ENCODE data around the gene NT5DC3. TPM values are rescaled to one million over a fixed set of nuclear protein-coding genes. Genes with fewer than 3 reads are reported as not detected.
"Not testable (repeated sequence)": the region's sequence is repeated elsewhere in the genome, so short reads cannot be mapped to it uniquely, and the experiment has no call there.

Gene NT5DC3
- total RNA-seq, 1 donor from 2014 or later, result 6.6 TPM

GRCh38 chr12:103810111-103810510 is 30.9 kb downstream of the NT5DC3 start:
- TF ChIP-seq, protein P1, sequence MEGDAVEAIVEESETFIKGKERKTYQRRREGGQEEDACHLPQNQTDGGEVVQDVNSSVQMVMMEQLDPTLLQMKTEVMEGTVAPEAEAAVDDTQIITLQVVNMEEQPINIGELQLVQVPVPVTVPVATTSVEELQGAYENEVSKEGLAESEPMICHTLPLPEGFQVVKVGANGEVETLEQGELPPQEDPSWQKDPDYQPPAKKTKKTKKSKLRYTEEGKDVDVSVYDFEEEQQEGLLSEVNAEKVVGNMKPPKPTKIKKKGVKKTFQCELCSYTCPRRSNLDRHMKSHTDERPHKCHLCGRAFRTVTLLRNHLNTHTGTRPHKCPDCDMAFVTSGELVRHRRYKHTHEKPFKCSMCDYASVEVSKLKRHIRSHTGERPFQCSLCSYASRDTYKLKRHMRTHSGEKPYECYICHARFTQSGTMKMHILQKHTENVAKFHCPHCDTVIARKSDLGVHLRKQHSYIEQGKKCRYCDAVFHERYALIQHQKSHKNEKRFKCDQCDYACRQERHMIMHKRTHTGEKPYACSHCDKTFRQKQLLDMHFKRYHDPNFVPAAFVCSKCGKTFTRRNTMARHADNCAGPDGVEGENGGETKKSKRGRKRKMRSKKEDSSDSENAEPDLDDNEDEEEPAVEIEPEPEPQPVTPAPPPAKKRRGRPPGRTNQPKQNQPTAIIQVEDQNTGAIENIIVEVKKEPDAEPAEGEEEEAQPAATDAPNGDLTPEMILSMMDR (IDR thresholded peaks at IDR 0.05; ENCODE audit: insufficient read depth, low read length, severe bottlenecking), result no peak
- Histone ChIP-seq H3K27me3 (ENCODE audit: control insufficient read depth, insufficient read depth, low read length) (no peaks in the 10 kb centered on the region), H3K36me3 (ENCODE audit: control insufficient read depth, insufficient read depth, low read length) (peaks cover 9% of the 10 kb centered on the region), H3K4me3 (ENCODE audit: low read depth, low read length) (no peak overlapping the region)
- DNase-seq (ENCODE audit: low read depth), result no peak
- no peak for FAIRE-seq

DNA sequence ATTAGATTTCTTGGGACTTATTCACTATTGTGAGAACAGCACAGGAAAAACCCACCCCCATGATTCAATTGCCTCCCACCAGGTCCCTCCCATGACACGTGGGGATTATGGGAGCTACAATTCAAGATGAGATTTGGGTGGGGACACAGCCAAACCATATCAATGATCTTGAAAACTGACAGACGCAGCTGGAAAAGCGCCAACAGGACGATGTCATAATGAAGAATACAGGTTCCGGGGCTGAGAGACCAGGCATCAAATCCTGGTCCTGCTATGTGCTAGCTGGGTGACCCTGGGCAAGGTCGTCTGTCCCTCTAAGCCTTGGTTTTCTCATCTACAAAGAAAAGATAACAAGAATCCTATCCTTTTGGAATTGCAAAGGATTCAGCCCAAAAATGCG is 31.4 kb downstream of the NT5DC3 start:
- H3K4me3 ChIP-seq (ENCODE audit: low read depth, low read length); FAIRE-seq; H3K27me3 ChIP-seq (ENCODE audit: control insufficient read depth, insufficient read depth, low read length); H3K36me3 ChIP-seq (ENCODE audit: control insufficient read depth, insufficient read depth, low read length); DNase-seq (ENCODE audit: low read depth): not testable (repeated sequence)

DNA sequence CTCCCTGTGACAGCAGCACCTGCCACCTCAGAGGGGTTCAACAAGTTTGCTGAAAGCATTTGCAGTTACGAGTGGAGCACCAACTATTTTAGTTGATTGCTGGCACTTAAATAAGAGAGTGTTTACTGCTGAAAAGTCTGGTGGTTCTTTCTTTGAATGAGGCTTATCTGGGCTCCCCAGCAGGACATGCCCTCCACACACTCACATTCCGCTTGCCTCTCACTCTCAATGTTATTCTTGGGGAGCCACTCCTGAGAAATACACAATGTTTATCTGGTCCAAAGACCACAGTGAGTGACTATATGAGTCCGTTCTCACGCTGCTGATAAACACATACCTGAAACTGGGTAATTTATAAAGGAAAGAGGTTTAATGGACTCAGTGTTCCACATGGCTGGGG is 31.9 kb downstream of the NT5DC3 start:
- Histone ChIP-seq H3K4me3 (ENCODE audit: low read depth, low read length) (no peak overlapping the region), H3K27me3 (ENCODE audit: control insufficient read depth, insufficient read depth, low read length) (no peaks in the 10 kb centered on the region), H3K36me3 (ENCODE audit: control insufficient read depth, insufficient read depth, low read length) (peaks cover 9% of the 10 kb centered on the region)
- DNase-seq (ENCODE audit: low read depth) (no peak), FAIRE-seq (no peak)
- TF ChIP-seq, protein P1 (IDR thresholded peaks at IDR 0.05; ENCODE audit: insufficient read depth, low read length, severe bottlenecking), result no peak

DNA sequence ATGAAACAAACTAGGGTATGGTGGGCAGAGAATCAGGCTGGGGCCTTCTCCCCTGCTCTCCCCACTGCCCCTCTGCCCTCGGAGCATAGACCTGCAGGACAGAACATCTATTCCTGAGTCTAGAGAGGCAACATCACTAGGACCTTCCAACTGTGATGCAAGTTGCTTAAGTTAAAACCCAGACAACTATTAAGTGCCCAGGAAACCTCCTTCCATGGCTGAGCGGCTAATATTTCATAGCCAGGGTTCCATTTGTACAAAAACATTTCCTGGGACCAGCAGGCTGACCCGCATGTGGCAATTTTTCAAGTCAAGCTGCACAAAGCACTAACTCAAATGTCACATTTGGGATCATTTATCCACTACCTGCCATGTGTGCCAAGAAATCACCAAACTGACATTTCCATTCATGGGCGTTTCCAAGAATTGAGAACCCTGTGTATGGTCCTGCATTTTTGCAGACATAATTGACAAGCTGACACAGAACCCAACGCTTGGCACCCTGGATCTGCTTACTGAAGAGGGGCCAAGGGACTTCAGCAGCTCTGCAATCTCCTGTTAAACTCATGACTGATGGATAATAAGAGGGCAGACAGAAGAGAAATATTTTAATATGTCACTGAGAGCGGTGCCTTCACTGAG is 32.7 kb downstream of the NT5DC3 start:
- H3K36me3 ChIP-seq (ENCODE audit: control insufficient read depth, insufficient read depth, low read length), result peaks cover 5% of the 10 kb centered on the region
- FAIRE-seq, result no peak
- TF ChIP-seq, protein P1 (IDR thresholded peaks at IDR 0.05; ENCODE audit: insufficient read depth, low read length, severe bottlenecking), result no peak

GRCh38 chr12:103807561-103808238 is 33.3 kb downstream of the NT5DC3 start:
- H3K36me3 ChIP-seq (ENCODE audit: control insufficient read depth, insufficient read depth, low read length), result peaks cover 1% of the 10 kb centered on the region
- TF ChIP-seq, protein P1 (IDR thresholded peaks at IDR 0.05; ENCODE audit: insufficient read depth, low read length, severe bottlenecking), result no peak
- H3K27me3 ChIP-seq (ENCODE audit: control insufficient read depth, insufficient read depth, low read length), result no peaks in the 10 kb centered on the region
- no peak overlapping the region for H3K4me3 ChIP-seq (ENCODE audit: low read depth, low read length)
- FAIRE-seq (no peak), DNase-seq (ENCODE audit: low read depth) (no peak)

More for the DNA sequence above, 32.7 kb downstream of the NT5DC3 start:
- Histone ChIP-seq H3K4me3 (ENCODE audit: low read depth, low read length) (no peak overlapping the region), H3K27me3 (ENCODE audit: control insufficient read depth, insufficient read depth, low read length) (no peaks in the 10 kb centered on the region)
- DNase-seq (ENCODE audit: low read depth), result no peak

GRCh38 chr12:103806803-103807202 is 34.2 kb downstream of the NT5DC3 start:
- H3K4me3 ChIP-seq (ENCODE audit: low read depth, low read length), result no peak overlapping the region
- H3K27me3 ChIP-seq (ENCODE audit: control insufficient read depth, insufficient read depth, low read length), result no peaks in the 10 kb centered on the region
- DNase-seq (ENCODE audit: low read depth) (no peak), FAIRE-seq (no peak)
- TF ChIP-seq, protein P1 (IDR thresholded peaks at IDR 0.05; ENCODE audit: insufficient read depth, low read length, severe bottlenecking), result no peak
- peaks cover 1% of the 10 kb centered on the region for H3K36me3 ChIP-seq (ENCODE audit: control insufficient read depth, insufficient read depth, low read length)
